DMS79 treated with DMSO at 0.1 percent for 48 hours (cell line): ENCODE data around the gene SOX10.
A peak's percentile ranks its signal among the peaks of the same experiment; 100 is the strongest.

Experiments used
- DNase-seq: peaks from one replicate; lab custom pipeline; 2025; lab: John Stamatoyannopoulos, UW

Gene SOX10

DNA sequence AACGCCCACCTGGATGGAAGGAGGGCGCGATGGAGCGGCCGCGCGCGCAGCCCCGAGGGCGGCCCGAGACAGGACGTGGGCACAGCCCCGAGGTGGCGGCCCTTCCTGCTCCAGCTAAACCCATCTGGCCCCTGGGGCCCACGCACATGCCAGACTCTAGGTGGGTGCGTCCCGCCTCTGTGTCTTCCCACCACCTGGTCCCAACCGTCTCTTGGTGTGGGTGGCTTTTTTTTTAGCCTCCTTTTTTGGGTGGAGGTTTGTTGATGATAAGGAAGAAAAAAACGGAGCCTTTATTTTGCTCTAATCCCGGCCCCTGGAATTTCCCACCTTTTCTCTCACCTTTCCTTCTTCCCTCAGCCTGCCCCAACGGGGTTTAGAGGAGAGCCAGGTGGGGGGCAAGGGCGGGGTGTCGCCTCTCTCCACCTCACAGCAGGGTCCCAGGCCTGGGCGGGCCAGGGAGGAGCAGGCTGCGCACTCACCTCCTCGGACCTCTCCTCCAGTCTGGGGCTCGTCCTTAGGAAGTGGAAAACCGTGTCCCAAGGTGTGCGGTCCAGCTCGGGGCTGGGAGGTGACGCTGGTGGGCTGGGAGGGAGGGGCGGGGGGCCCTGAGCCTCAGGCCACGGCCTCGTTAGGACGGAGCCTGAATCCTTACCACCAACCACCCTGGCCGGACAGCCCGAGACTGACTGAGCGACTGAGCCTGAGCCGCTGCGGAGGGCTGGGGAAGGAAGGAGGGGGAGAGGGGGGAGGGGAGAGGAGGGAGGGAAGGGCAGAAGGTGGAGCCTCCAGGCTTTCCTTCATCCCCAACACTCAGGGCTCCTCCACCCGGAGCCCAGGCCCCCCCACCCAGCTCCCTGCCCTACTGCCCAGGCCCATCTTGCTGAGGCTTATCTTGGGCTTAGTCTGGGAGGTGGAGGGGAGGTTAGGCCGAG is at the start of gene SOX10:
SOX10 (minus strand) TSS at position 696 of the 932 bp plus-strand sequence. CDS start 771 bp downstream, outside the sequence.
- no peak for DNase-seq

DNA sequence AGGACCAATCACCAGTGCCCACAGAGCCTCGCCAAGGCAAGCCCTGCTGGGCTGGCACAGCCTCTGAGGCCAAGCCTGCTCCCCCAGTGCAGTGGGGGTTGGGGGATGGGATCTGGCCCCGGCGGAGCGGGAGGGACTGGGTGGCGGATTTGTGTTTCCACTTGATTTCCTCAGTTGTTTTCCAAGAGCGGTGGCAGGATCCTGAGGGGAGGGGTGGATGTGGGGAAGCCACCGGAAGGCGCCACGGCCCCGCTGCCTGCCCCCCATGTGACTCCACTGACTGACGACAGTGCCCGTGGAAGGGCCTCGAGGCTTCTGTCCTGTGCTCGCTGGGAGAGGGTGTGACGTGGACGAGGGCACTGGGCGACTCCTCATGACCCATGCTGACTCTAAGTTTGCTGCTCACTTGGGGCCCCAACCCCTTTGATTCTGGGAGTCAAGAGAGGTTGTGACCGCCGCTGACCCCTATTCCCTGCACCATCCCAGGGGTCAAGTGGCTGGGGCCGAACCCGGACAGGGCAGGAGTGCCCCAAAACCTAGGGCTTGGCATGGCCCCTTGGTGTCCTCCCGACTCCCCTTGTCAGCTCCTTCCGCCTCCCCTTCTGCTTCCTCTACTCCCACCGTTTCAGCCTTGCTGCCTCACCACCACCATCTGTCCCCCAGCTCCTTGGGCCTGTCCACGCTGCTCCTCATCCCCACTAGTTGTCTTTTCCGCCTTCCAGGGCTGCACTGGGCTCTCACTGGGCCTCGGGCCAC is 49.3 kb upstream of the SOX10 start:
- DNase-seq, result no peak

DNA sequence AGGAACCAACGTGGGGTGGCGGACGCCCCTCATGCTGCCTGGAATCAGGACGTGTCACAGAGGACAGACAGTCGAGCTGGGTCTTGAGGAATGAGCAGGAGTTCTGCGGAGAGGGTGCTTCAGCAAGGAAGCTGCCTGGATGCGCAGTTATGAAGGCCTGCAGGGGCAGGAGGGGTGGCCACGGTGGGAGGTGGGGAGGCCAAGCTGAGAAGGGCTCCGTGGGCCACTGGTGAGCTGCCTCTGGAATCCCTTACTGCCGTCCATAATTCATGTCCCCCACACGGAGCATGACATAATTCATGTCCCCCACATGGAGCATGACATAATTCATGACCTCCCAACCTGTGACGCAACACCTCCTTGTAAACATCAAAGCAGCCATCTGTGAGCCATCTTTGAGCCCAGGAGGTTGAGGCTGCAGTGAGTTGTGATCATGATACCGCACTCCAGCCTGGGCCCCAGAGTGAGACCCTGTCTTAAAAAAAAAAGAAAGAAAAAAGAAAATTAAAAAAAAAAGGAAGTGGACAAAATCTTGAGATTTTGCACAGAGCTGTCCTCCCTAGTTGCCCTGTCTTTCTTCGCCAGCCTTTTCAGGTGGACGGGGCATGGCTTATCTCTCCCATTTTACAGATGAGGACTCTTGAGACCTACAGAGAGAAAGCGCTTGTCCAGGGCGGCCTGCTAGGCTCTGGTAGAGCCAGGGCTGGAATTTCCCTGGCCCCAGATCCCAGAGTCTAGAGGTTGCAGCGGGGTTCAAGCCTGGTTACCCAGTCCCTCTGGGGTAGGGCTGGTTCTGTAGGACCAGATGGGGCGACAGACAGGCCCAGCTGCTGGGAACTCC is 48.5 kb upstream of the SOX10 start:
- no peak for DNase-seq

DNA sequence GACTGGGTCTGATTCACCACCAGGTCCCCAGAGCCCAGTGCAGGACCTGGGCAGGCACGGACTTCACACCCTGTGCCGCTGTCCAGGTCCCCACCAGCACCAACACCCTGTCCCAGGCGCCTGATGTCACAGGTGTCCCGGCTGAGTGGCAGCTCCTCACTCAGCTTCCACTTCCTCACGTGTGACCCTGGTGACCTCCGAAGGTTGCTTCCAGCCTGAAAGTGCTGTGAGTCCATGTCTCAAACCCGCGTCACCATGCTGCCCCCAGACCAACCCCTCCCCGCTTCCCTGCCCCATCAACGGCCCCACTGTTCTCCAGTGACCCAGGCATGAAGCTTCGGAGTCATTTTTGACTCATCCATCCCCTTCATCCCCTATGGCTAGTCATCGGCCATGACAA is 47.1 kb upstream of the SOX10 start:
- no peak for DNase-seq

DNA sequence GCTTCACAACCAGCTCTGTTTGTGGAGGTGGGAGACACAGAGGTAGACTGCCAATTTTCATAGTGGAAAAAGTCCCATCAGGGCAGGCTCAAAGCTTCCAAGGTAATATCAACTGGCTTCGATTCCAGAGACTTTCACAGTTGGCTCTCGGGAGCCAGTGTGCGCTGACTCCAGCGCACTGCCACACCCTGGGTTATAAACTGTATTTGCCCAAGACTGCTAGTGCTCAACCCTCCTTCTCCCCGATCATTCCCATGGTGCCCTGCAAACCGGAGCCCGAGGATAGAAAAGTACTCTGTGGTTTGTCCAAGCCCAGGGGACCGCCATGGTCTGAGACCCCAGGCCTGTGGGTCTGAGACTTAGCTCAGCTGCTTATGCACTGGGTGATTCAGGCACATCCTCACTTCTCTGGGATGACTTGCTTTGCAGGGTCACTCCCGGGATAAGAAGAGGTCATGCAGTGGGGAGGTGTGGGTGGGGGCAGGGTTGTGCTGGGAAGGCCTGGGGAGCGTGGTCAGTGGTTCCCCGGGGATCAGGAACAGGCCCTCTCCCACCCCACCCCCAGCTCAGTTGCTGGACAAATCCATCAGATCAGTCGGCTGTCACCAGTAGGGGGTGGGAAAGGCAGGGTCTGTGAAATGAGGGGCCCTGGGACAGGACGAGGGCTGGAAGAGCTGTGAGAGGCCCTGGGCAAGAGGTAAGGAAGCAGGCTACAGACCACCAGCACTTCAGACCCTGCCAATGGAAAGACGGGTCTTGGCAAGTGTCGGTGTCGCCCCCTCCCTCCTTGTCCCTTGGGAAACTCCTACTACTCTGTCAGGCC is 46.2 kb upstream of the SOX10 start:
- no peak for DNase-seq

DNA sequence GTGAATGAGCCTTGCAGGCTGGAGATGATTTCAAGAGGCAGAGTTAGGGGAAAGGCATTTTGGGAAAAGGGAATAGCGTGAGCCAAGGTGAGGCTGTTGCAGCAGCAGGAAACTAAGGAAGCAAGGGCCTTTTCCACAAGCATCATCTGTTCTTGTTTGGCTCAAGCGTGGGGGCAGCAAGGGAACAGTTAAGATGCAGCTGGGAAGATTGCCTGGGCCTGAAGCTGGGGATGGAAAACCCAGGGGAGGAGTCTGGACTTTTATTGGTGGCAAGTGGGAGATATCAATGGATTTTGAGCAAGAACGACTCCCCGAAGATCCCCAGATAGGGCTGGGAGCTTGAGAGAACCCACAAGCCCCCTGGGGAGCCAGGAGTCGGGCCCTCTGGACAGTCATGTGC is 45.5 kb upstream of the SOX10 start:
- DNase-seq, result no peak

DNA sequence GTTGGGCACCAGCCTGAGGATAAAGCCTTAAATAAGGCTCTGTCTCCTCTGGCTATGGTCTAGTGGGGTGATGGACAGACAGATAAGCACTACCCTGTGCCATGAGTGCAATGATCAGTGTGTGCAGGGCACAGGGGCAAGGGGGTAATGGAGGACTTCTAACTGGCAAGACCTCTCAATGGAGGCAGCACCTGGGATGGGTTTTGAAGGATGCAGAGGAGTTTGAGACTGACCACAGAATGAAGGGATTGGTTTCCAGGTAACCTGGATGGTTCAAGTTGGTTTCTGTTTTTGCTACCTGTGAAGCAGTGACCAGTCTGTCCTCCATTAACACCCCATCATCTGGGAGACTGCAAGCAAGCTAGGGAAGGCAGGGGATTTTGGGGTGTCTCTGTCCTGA is 45.0 kb upstream of the SOX10 start:
- DNase-seq, result no peak

DNA sequence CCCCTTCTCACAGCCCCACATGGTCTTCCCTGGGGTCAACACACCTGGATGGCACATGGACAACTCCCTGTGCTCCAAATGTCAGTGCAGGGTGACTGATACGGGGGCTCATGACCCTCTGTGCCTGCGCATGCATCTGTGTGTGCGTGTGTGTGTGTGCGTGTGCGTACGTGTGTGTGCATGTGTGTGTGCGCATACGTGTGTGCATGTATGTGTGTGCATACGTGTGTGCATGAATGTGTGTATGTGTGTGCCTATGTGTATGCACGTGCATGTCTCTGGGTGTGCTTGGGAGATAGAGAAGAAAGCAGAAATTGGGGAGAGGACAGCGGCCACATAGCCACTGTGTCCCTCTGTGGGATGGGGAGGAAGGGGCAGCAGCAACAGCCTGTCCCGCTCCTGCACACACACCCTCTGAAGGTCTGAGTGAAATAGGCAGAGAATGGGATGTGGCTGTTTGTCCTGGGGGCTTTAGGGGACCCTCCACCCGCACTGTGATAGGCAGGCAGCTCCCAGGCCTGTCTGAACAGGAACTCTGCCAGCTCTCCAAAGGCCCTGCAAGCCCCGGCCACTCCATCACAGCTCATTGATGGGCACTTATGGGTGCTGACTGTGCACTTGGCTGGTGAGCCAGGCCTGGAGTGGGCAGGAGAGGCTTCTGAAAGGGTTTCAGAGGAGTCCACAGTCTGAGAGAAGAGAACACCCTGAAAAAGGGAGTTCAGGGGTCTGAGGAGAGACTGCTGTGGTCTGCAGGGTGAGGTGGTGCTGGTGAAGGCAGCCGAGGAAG is 44.2 kb upstream of the SOX10 start:
- peak; percentile 75 for DNase-seq

DNA sequence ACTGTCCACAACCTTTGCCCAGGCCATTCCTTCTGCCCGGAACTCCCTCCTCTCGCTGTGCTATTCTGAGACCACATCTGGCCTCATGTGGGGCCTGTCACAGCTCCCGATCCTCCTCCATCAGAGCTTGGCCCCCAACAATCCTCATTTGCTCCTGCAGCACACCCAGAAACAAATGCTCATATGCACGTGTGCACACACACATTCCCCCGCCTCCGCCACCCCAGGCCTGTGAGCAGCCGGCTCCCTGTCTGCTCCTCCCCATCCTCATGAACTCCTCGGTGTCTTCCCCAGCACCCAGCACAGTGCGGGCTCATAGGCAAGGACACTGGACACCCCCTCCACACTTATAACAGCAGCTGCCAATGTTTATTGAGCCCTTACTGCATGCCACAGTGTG is 43.1 kb upstream of the SOX10 start:
- no peak for DNase-seq

DNA sequence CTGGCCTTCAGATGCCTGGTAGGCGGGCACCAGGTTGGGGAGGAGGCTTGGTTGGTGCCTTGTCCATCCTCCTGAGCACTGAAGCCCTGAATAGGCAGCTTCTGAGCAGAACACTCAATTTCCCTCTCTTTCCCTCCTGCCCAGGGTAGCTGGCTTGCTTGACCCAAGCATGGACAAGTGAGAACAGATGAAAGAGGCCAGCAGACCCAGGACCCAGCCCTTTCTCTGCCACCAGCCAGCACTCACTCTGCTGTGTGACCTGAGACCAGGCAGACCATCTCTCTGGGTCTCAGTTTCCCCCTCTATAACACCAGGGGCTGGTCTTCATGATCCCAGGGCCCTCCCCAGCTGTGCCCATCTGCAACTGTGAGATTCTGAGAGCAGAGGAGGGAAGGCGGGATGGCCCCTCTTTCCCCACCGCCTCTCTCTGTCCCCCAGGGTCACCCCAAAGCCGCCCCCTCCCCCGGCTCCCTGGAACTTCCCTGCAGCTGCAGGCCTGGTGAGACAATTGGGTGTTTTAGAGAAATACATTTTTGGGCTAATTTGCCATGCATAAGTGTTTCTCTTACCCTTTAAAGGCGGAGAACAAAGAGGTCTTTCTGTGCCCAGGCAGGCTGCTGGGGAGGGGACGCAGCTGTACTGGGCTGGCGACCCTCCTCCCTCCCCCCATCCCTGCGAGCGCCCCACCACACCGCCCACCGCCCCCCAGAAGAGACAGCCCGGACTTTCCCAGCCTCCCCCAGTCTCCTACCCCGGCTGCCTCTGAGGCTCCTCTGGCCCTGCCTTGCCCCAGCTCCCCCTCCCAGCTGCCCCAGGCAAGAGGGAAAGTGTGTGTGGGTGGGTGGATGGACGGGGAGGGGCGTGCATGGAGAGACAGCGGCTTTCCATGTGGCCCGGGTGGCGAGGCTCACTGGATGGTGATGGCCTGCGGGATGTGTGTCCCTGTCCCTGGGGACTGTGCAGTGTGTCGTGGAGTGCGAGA is 42.1 kb upstream of the SOX10 start:
- DNase-seq, result no peak

DNA sequence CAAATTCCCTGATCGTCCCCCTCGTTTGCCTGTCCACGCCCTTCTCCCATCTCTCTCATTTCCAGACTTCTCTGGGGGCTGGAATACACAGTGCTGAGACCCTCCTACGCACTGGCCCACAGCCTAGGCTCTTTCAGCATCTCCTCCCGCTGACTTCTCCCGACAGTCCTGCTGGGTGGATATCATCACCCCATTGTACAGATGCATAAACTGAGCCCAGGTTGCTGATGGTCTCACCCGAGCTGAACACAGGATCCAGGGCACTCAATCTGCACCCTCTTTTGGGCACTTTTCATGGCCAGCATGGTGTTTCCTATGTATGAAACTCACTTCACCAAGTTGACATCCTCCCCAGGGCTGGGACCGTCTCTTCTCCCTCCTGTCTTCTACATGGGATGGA is 41.2 kb upstream of the SOX10 start:
- no peak for DNase-seq

DNA sequence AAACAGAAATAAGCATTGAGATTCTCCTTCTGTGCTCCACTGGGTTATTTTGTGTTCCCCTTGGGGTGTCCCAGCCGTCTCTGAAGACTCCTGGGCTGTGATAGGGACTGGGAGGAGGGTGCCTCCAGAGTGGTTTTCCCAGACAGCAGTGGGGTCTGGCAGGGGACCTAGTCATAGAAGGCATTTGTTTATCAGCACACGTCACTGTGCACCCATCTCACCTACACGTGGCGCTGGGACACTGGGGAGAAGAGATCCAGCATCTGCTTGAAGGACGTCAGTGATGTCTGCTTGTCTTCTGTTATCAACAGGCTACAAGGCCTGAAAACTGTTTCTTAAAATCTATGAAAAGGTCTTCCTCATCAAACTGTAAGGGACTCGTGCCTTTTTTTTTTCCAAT is 38.7 kb upstream of the SOX10 start:
- no peak for DNase-seq

DNA sequence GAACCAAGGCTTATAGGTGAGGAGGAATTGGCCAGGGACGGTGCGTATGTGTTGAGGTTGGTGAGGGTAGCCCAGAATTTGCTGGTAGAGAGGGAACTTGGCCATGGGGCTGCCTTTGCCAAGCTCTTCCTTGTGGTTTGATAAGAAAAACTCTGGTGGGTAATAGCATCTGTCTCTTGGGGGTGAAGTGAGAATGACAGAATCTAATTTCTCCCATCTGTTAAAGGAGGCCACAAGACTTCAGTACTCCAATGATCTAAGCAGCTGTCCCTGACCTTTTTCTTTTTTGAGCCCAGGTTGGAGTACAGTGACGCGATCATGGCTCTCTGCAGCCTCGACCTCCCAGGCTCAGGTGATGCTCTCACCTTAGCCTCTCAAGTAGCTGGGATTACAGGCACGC is 36.9 kb upstream of the SOX10 start:
- DNase-seq, result no peak

DNA sequence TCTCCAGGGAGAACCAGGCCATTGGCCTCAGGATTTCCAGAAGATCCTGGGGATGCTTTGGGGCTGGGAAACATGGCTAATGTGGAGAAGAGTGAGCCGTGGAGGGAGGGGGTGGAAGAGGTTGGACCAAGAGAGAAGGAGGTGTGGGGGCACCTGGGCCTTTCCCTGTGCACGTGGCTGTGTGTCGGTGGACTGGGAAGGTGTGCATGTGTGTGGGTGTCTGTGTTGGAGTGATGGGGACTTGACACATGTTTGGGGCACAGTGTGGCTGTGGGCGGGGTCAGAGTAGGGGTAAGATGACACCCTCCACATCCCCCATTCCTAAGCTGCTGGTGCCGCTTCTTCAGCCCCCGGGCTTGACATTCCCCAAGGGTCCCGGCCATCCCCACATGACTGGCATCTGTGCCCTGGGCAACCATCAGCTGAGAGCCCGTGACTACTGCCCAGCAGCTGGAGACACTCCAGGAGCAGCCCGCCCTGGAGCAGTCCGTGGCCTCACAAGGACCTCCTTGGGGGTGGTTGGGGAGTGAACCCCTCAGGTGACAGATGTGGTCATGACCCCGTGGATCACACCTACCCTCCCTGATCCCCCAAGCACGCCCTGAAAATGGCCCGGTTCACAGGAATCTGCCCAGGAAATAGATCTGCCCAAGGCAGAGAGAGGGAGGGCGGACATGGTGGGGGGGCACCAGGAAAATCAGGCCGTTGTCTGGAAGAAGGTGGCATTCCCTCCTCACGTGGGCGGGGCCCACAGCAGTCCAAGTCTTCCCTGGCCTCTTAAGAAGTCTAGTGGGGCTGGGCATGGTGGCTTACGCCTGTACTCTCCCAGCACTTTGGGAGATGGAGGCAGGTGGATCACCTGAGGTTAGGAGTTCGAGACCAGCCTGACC is 34.8 kb upstream of the SOX10 start:
- DNase-seq, result no peak

DNA sequence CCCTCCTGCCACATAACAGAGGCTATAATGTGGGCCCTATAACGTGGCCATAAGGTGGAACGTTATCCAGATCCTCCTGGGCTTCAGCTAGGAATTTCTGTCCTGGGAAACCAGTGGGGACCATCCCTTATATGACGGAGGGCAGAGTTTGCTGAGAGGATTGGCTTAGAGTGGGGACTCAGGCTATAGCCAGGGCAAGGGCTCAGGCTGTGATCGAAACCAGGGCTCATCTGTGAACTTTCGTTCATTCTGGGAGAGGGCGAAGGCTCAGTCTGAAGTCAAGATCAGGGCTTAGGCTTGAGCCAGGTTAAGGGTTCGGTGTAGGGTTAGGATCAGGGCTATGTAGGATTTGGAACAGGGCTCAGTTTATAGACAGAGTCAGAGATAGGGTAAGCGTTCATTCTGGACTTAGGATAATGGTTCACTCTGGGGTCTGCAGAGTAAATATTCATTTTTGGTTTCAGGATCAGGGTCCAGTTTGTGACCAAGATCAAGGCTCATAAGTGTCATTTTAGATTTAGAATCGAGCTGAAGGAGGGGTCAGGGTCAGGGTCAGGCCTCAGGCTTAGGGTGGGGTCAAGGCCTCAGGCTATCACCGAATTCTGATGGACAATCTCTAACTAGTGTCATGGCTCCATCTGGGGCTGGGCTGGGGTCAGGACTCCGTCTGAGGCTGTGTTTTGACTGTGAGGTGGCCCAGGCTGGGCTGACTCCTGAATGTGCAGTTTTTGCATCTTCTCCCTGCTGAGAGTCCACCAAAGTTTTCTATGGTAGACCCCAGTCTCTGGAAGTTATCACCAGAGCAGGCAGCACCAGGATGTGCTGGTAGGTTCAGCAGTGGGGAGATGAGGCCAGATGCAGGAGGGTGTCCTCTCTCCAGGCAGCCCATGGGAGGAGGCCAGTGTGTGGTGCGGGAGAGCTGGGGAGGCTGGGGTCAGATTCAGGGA is 33.9 kb upstream of the SOX10 start:
- DNase-seq, result no peak

DNA sequence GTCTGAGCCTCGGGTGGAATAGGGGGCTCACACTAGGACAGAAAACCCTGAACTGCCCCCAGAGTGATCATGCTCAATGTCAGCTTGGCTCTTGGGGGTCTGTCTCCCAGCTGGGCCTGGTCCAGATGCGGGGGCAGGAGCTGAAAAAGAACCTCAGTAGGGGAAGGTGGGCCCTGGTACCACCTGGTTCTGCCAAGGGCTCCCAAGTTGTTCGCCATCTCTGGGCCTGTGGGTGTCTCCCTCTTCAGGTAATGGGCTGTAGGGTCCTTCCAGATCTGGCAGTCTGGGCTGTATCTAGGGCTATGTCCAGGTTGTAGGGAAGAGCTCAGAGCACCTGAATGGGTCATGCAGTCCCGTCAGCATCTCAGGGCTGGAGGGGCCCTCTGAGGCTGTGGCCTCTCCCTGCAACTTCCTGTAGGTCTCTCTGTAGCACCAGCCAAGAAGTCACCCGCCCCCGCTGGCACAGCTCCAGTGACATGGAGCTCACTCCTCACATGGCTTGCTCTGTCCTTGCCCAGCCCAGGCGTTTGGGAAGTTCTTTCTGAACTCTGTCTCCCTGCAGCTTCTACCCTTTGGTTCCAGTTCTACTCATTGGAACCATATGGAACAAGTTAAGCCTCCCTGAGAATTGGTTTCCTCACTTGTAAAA is 33.0 kb upstream of the SOX10 start:
- DNase-seq, result no peak
